ENCODE data around the gene MTX1.
"Not testable (repeated sequence)": the region's sequence is repeated elsewhere in the genome, so short reads cannot be mapped to it uniquely, and the experiment has no call there.

The MTX1 gene

GRCh38 chr1:155208541-155209311, at the start of gene MTX1:
MTX1 (plus strand) TSS chr1:155208695; CDS start chr1:155208805, 110 bp downstream.
- peak; percentile 92 for DNase-seq

DNA sequence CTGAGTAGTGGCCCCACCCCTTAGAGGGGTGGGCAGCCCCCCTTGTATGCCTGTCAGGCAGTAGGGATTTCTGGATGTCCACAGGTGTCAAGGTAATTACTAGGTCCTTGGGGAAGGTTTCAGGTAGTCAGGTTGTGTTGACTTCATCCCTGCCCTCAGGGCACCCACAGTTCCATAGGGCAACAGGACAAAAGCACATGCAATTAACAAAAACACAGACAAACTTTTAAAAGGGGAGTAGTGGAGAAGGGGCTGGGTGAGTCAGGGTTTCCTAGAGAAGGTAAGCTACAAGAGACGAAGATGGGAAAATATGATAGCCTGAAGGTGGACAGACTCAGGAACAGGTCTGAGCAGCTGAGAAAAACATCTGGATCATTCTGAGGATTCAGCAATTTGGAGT, 49.5 kb upstream of the MTX1 start:
- DNase-seq = no peak

DNA sequence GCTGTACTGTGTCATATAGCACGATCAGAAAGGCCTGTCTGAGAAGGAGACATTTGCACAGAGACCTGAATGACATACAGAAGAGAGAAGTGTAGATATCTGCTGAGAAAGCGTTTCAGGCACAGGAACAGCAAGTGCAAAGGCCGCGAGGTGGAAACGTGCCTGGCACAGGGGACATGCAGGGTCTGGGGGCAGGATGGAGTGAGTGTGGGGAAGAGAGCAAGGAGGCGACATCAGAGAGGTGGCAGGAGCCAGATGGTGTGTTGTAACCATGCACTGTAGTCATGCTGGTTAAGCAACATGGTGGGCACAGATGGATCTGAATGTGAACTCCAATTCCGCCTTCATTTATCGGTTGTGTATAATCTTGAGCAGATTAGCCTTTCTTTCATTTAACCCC, 48.4 kb upstream of the MTX1 start:
- DNase-seq = no peak

GRCh38 chr1:155162631-155163030, 45.9 kb upstream of the MTX1 start:
- not testable (repeated sequence) for DNase-seq

GRCh38 chr1:155163785-155164184, 44.7 kb upstream of the MTX1 start:
- not testable (repeated sequence) for DNase-seq

- DNase-seq = not testable (repeated sequence)
Observed at GRCh38 chr1:155164625-155165024, 43.9 kb upstream of the MTX1 start.

DNA sequence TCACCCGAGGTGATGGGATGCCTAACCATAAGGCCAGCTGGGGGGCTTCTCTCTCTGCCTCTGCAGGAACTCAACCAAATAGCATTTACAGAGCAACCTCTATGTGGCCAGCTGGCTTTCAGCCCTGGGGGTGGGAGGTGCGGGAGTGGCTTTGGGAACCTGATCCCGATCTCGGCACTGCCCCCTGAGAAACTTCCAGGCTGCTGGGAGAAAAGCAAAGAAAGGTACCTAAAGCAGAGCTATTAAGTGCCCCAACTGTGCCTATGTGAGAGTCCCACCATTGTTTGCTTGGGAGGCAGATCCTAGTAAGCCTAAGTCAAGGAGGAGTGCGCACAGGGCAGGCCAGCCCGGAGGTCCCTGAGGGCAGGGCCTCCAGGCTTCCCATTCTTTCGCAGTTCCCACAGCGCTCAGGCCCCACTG, 42.4 kb upstream of the MTX1 start:
- no peak for DNase-seq

DNA sequence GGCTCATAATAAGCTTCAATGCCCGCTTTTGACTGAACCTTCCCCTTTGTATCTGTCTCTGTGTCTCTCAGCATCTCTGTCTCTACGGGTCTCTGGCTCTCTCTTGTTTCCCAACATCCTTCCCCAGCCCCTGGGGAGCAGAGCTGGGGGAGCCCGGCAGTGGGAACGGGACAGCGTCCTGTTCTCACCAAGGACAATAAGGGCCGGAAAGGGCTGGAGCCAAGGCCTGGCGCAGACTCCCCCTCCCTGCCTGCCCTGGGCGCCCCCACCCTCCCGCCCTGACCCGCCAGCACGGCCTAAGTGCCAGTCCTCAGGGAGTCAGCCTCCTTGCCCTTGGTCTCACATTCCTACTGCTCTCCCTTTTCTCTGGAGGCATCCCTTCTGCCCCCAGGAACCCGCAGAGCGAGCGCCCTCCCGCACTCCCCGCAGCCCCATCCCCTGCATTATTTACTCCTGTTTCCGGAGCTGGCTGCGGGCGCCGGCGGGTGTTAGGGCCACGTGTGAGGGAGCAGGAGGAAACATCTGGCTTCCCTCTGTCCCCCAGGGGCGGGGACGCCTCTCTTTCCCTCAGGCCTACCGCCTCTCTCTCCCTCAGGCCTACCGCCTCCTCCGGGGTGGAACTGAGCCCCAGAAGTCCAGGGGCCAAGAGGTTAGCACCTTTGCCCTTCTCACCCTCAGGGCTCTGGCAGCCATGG, 41.9 kb upstream of the MTX1 start:
- no peak for DNase-seq

GRCh38 chr1:155167166-155168104, 41.1 kb upstream of the MTX1 start:
- peak; percentile 91 for DNase-seq

- DNase-seq = not testable (repeated sequence)
Observed at GRCh38 chr1:155168105-155168445, 40.4 kb upstream of the MTX1 start.

- no peak for DNase-seq
Observed at GRCh38 chr1:155168456-155169210, 39.9 kb upstream of the MTX1 start.

DNA sequence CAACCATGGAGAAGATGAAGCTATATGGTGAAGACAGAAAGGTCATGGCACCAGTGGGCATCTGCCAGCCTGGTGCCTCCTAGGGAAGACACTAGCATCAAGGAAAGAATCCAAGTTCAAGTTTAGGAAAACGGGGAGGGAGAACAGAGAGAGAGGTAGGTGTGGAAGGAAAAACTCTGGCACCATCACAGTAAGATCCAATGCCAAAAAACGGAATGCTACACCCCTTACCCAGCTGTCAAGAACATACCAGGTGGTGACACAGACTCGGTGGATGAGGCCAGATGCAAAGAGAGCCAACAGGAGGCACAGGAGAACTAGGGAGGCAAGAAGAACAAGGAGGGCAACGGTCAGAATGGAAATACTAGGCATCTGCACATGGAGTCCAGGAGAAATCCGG, 39.0 kb upstream of the MTX1 start:
- DNase-seq = no peak

DNA sequence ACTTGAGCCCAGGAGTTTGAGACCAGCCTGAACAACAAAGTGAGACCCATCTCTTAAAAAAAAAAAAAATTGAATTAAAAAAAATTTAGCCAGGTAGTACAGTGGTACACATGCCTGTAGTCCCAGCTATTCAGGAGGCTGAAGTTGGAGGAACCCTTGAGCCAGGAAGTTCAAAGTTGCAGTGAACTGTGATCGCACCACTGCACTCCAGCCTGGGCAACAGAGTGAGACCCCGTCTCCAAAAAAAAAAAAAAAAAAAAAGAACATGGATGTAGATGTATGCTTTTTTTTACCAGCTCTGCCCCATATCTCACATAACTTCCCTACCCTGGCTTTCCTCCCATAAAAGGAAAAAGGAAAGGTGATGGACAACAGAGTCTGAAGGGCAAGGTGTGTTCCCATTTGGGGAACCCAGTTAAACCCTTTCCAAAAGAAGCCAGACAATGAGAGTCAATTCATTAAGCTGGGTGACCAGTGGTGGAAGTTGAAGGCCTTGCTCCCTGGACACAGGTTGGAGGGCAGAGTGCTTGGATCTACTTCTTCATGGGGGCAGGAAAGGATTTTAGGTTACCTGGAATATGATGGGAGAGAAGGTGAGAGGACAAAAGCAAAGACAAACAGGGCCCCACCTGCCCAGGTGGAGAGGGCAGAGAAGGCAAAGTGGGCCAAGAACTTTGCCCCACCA, 38.3 kb upstream of the MTX1 start:
- no peak for DNase-seq

- no peak for DNase-seq
Observed at GRCh38 chr1:155170806-155171205, 37.7 kb upstream of the MTX1 start.

GRCh38 chr1:155171836-155172731, 36.4 kb upstream of the MTX1 start:
- DNase-seq = no peak

GRCh38 chr1:155172732-155173477, 35.6 kb upstream of the MTX1 start, which contains the start of gene KRTCAP2:
KRTCAP2 (minus strand) TSS chr1:155173304; CDS start chr1:155173224, 80 bp downstream.
- DNase-seq = peak; percentile 97

DNA sequence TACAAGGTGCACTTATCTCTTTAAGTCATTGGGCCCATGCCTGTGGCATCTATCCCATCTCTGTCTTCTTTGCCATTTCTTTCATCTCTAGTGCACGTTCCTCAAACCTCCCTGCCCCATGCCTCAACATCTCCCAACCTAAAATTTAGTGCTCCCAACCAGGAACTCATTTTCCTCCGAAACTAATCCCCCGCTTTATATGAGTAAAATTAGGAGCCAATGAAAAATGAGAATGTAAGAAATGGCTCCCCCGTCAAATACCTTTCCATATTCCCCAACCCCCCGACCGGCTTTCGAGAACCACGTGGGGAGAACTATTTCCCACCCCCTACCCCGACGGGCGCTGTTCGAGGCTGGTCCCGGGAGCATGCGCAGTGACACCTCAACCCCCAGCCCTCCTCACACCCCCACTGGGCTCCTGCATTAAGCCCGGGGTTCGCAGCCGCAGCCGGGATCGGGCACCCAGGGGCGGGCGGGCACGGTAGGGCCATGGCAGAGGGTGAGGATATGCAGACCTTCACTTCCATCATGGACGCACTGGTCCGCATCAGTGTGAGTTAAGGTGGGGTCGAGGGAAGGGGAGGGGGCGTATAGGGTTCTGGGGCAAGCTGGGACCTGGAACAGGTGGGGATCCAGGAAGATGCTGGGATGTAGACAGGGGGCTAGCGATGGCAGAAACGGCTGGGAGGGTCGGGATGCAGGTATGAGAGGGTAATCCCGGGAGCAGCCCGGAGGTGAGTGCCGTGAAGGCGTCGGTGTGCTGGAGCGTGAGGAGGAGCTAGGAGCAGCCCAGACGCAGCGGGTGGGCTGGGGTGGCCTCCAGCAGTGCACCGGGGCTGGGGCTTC, 34.8 kb upstream of the MTX1 start, which contains the start of gene TRIM46:
Gene TRIM46, plus strand, starts transcription at position 372 of the 846 bp plus-strand sequence. Its CDS starts 118 bp downstream, at position 490.
- peak; percentile 87 for DNase-seq

All from stimulated activated CD4-positive, alpha-beta T cell treated with anti-CD3 and anti-CD28 coated beads, Interleukin-15, amount 100 ng/mL, for 24 hours (primary cell).